Caco-2 (cell line): ENCODE data around the gene TTC28. TPM values are rescaled to one million over a fixed set of nuclear protein-coding genes. Genes with fewer than 3 reads are reported as not detected.

Experiments used
- BruUV-seq: library from RNA; stranded (reverse); fragments of 400-500 nt; replicated peaks from 2 replicates; lab custom pipeline; 2021; lab: Mats Ljungman, UMichigan
- CTCF ChIA-PET: fragments of 300-600 bp; sonication (Branson Sonifier 250); formaldehyde crosslinking; loops from one replicate; lab custom pipeline; 2022; ENCODE audit warnings: antibody characterized with exemption; lab: Charles Lee
- POLR2A ChIA-PET: fragments of 300-600 bp; sonication (Branson Sonifier 250); formaldehyde crosslinking; loops from one replicate; lab custom pipeline; 2022; ENCODE audit warnings: antibody characterized with exemption; lab: Charles Lee
- DNase-seq, 2 experiments: peaks; one replicate each; pipeline versions ENCODE4 v3.0.0 to v3.0.0-alpha.2; 2020 to 2022
- H3K27me3 ChIP-seq: replicated peaks from 2 replicates; pipeline ENCODE4 v1.6.0; 2011; ENCODE audit warnings: low read length; ENCODE audit not compliant: control insufficient read depth, insufficient read depth
- H3K36me3 ChIP-seq: 2 replicates; pipeline ENCODE4 v1.5.1; 2011; ENCODE audit warnings: low read length; ENCODE audit not compliant: control insufficient read depth, insufficient read depth
- H3K4me1 ChIP-seq: fragments of 250-450 bp; sonication (Bioruptor Pico); 2 replicates; pipeline ENCODE4 v1.5.1; 2020; ENCODE audit warnings: mild to moderate bottlenecking
- H3K4me3 ChIP-seq: 2 replicates; pipeline ENCODE4 v1.5.1; 2011; ENCODE audit warnings: low read depth, mild to moderate bottlenecking, control low read depth, low read length
- H3K9me3 ChIP-seq: fragments of 250-450 bp; sonication (Bioruptor Pico); 2 replicates; pipeline ENCODE4 v1.5.1; 2020; ENCODE audit warnings: mild to moderate bottlenecking, moderate library complexity
- H3K27ac Mint-ChIP-seq: one replicate; pipeline ENCODE4 v1.8.0; 2022; ENCODE audit warnings: mixed read lengths; ENCODE audit not compliant: unreplicated experiment
- H3K27me3 Mint-ChIP-seq: one replicate; pipeline ENCODE4 v1.8.0; 2022; ENCODE audit warnings: mixed read lengths; ENCODE audit not compliant: insufficient read depth, unreplicated experiment
- H3K36me3 Mint-ChIP-seq: one replicate; pipeline ENCODE4 v1.8.0; 2022; ENCODE audit warnings: mild to moderate bottlenecking, mixed read lengths; ENCODE audit not compliant: insufficient read depth, unreplicated experiment
- H3K4me1 Mint-ChIP-seq: one replicate; pipeline ENCODE4 v1.8.0; 2022; ENCODE audit warnings: low read depth, mixed read lengths; ENCODE audit not compliant: unreplicated experiment
- H3K4me3 Mint-ChIP-seq: one replicate; pipeline ENCODE4 v1.8.0; 2022; ENCODE audit warnings: mild to moderate bottlenecking, moderate library complexity, mixed read lengths; ENCODE audit not compliant: unreplicated experiment
- H3K9me3 Mint-ChIP-seq: one replicate; pipeline ENCODE4 v1.8.0; 2022; ENCODE audit warnings: mixed read lengths; ENCODE audit not compliant: unreplicated experiment
- intact Hi-C: fragments of 100-400 bp; cut with micrococcal nuclease; formaldehyde crosslinking; loops from one replicate; pipeline ENCODE4 v1.10.0; 2022; ENCODE audit not compliant: unreplicated experiment
- total RNA-seq: library from RNA; stranded (reverse); gene quantifications from 2 replicates; pipeline ENCODE4 v1.2.3, GENCODE V29; 2022
- TF ChIP-seq, protein P1 (sequence below), 2 experiments: fragments of 200-600 bp in 1 of 2; IDR thresholded peaks; 1 replicate in 1 of 2; 2 replicates in 1 of 2; pipeline versions ENCODE4 v1.5.1 to v1.8.0; 2011 to 2022; ENCODE audit warnings: antibody characterized with exemption in 1 of 2, control low read depth in 1 of 2, inconsistent platforms in 1 of 2, low read depth in 1 of 2, low read length in 1 of 2, mild to moderate bottlenecking in 1 of 2, moderate library complexity in 1 of 2; ENCODE audit not compliant: insufficient read depth in 1 of 2, severe bottlenecking in 1 of 2, unreplicated experiment in 1 of 2

TTC28 gene
- total RNA-seq, 1 experiment from 2014 or later: 12.0 TPM

DNA sequence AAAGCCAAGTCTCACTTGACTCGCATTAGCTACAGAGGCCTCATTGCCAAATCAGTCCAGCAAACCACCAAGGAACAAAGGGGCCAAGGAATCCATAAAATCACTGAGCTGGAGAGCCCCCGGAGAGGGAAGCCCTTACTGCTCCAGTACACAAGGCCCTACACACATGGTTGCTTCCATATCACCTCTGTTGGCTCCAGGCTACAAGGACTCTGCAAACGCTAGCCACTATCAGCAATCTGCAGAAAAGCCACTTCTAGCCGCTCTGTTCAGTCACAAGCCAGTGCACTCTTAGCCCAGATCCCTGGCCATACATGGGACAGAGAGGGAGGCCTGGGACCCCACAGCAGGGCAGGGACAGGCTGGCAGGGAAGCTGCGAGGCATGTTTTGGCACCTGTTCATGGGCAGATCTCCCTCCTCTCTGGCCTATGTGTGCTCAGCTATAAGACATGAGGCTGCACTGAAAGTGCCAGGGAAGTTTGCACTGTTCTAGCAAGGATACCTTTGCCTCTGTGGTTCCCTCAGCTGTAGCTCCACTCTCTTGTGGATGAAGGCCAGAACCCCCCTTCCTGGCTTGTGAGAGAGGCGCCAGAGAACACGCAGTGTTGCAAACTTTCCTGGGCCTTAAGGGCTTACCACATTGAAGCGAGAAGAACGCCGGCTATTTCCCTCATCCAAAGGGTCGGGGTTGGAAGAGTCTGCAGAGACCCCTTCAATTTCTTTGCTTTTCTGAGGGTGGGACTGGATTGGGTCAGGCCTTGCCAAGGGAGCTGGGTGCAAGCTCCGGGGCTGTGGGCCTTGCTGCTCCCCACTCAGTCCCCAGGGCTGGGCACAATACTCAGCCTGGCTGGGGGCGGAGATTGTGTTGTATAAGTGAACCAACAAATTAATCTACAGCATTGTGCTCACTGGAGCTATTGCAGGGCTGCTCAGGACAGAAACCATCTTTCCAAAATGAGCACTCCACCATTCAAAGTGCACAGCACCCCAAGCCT, 651.9 kb downstream of the TTC28 start:
- no peaks in the 10 kb centered on the region for H3K9me3 ChIP-seq
- H3K27me3 Mint-ChIP-seq: no peaks in the 10 kb centered on the region

DNA sequence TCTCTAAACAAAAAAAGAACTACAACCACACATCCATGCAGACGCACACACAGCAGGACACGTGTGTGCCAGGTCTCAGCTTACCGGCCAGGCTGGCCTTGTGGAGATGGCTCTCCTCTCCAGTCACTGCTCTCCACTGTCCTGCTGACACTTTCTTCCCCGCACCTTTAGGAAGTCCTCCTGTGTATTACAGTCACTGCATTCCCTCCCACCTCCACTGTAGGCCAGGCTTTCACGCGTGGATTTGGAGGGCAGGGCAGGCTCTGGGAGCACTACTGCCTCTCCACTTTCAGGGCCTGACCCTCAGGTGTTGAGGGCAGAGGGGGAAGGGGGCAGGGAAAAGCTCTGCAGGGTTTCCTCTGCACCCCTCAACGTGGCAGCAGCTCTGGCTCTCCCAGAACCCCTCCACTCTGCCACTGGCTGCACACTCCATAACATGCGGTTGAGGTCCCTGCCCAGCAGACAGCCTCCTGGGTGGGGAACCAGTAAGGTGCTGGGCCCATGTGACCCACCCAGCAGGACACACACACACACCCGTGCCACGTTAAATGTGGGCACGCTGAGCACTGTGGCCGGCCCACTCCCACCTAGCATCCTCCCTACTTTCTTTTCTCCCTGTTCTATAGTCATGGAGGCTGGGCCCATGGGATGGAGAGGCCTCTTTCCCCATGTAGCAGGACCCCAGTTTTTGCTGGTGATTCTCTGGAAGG, 653.6 kb downstream of the TTC28 start:
- Histone ChIP-seq H3K4me1 (no peaks in the 10 kb centered on the region), H3K4me3 (no peak overlapping the region), H3K36me3 (no peaks in the 10 kb centered on the region; the same call in 1 of the 2 replicates), H3K9me3 (no peaks in the 10 kb centered on the region), H3K27me3 (no peaks in the 10 kb centered on the region)
- TF ChIP-seq, protein P1, sequence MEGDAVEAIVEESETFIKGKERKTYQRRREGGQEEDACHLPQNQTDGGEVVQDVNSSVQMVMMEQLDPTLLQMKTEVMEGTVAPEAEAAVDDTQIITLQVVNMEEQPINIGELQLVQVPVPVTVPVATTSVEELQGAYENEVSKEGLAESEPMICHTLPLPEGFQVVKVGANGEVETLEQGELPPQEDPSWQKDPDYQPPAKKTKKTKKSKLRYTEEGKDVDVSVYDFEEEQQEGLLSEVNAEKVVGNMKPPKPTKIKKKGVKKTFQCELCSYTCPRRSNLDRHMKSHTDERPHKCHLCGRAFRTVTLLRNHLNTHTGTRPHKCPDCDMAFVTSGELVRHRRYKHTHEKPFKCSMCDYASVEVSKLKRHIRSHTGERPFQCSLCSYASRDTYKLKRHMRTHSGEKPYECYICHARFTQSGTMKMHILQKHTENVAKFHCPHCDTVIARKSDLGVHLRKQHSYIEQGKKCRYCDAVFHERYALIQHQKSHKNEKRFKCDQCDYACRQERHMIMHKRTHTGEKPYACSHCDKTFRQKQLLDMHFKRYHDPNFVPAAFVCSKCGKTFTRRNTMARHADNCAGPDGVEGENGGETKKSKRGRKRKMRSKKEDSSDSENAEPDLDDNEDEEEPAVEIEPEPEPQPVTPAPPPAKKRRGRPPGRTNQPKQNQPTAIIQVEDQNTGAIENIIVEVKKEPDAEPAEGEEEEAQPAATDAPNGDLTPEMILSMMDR (IDR thresholded peaks at IDR 0.05; ENCODE audit: insufficient read depth in 1 of 2, low read depth in 1 of 2, low read length in 1 of 2, severe bottlenecking in 1 of 2, unreplicated experiment in 1 of 2): no peak
- no TSS peak for BruUV-seq
- no peak for DNase-seq
- CTCF ChIA-PET: no interaction called here
- no peak overlapping the region for H3K4me3 Mint-ChIP-seq
- H3K4me1 Mint-ChIP-seq: no peaks in the 10 kb centered on the region
- no peaks in the 10 kb centered on the region for H3K27me3 Mint-ChIP-seq
- H3K36me3 Mint-ChIP-seq: no peaks in the 10 kb centered on the region
- POLR2A ChIA-PET: no interaction called here
- no peak overlapping the region for H3K27ac Mint-ChIP-seq
- H3K9me3 Mint-ChIP-seq: no peaks in the 10 kb centered on the region
- intact Hi-C loops: no loop called here

More for the DNA sequence above, 651.9 kb downstream of the TTC28 start:
- Mint-ChIP-seq H3K36me3 (no peaks in the 10 kb centered on the region), H3K27ac (no peak overlapping the region), H3K4me1 (no peaks in the 10 kb centered on the region), H3K9me3 (no peaks in the 10 kb centered on the region), H3K4me3 (no peak overlapping the region)
- ChIA-PET POLR2A (no interaction called here), CTCF (no interaction called here)
- no peaks in the 10 kb centered on the region for H3K27me3 ChIP-seq
- no peak overlapping the region for H3K4me3 ChIP-seq
- no peaks in the 10 kb centered on the region for H3K4me1 ChIP-seq
- no TSS peak for BruUV-seq
- TF ChIP-seq, protein P1 (IDR thresholded peaks at IDR 0.05; ENCODE audit: insufficient read depth in 1 of 2, low read depth in 1 of 2, low read length in 1 of 2, severe bottlenecking in 1 of 2, unreplicated experiment in 1 of 2): no peak
- no peak for DNase-seq
- H3K36me3 ChIP-seq: no peaks in the 10 kb centered on the region; the same call in 1 of the 2 replicates
- intact Hi-C loops: no loop called here

DNA sequence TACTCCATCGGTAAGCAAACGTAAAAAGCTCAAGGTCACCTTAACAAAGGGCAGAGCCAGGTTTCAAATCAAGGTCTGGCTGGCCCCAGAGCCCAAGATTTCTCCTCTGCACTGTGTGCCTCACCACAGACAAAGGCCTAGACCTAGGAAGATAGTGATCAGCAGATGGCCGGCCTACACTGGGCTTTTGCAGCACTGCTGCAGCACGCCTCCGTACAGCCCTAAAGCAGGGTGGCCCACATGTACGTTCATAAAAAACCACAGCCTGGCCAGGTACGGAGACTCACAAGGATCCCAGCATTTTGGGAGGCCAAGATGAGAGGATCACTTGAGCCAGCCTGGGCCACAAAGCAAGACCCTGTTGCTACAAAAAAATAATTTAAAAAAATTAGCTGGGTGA, 654.3 kb downstream of the TTC28 start:
- H3K36me3 ChIP-seq: no peaks in the 10 kb centered on the region; the same call in 1 of the 2 replicates
- ChIA-PET POLR2A (no interaction called here), CTCF (no interaction called here)
- no peaks in the 10 kb centered on the region for H3K9me3 Mint-ChIP-seq
- no peaks in the 10 kb centered on the region for H3K9me3 ChIP-seq
- BruUV-seq: no TSS peak
- H3K4me1 Mint-ChIP-seq: no peaks in the 10 kb centered on the region
- no peak overlapping the region for H3K4me3 ChIP-seq
- no peaks in the 10 kb centered on the region for H3K27me3 ChIP-seq
- no peaks in the 10 kb centered on the region for H3K27me3 Mint-ChIP-seq
- H3K4me3 Mint-ChIP-seq: no peak overlapping the region
- intact Hi-C loops: no loop called here
- no peak for DNase-seq
- no peaks in the 10 kb centered on the region for H3K36me3 Mint-ChIP-seq
- H3K27ac Mint-ChIP-seq: no peak overlapping the region
- H3K4me1 ChIP-seq: peaks cover 6% of the 10 kb centered on the region; the same call in 1 of the 2 replicates
- TF ChIP-seq, protein P1 (IDR thresholded peaks at IDR 0.05; ENCODE audit: insufficient read depth in 1 of 2, low read depth in 1 of 2, low read length in 1 of 2, severe bottlenecking in 1 of 2, unreplicated experiment in 1 of 2): no peak
